Urinary bladder (tissue), 4 donors: ENCODE data around the gene ACVR2A. TPM values are rescaled to one million over a fixed set of nuclear protein-coding genes. Genes with fewer than 3 reads are reported as not detected.

ENCODE experiments used
- DNase-seq: peaks from one replicate; pipeline ENCODE4 v3.0.0-alpha.2; 2015; ENCODE audit errors: extremely low spot score
- H3K27ac ChIP-seq: one replicate; pipeline ENCODE4 v1.5.1; 2013; ENCODE audit warnings: low read depth, mild to moderate bottlenecking, moderate library complexity
- H3K36me3 ChIP-seq: one replicate; pipeline ENCODE4 v1.6.1; 2013; ENCODE audit warnings: mild to moderate bottlenecking, moderate library complexity; ENCODE audit not compliant: insufficient read depth
- H3K4me1 ChIP-seq: one replicate; pipeline ENCODE4 v1.6.1; 2013; ENCODE audit warnings: mild to moderate bottlenecking, moderate library complexity; ENCODE audit not compliant: insufficient read depth
- H3K4me3 ChIP-seq: one replicate; pipeline ENCODE4 v1.5.1; 2013; ENCODE audit warnings: low read depth, low read length
- WGBS: extraction: QIAGEN DNeasy Blood & Tissue Kit; methylation state at CpG from one replicate; pipeline ENCODE4 v1.1.7; 2013; 5-methylcytosine and 5-hydroxymethylcytosine counted together
- polyA plus RNA-seq: library from polyadenylated mRNA; stranded (reverse); fragments of 200-250 nt; gene quantifications from one replicate; pipeline ENCODE4 v1.2.3, GENCODE V29; 2013
- total RNA-seq: library from RNA; depleted of rRNA; stranded (reverse); fragments of >200 nt; gene quantifications from one replicate; pipeline ENCODE4 v1.2.3, GENCODE V29; 2014
- donor health status: healthy with polysubstance abuse.
- donor health status: healthy.

ACVR2A gene
- total and polyA plus RNA-seq, 2 donors, result 7.2 to 76.9 TPM

GRCh38 chr2:147917161-147917560, 72.3 kb downstream of the ACVR2A start:
- no peak overlapping the region for H3K27ac ChIP-seq
- no peaks in the 10 kb centered on the region for H3K36me3 ChIP-seq
- H3K4me3 ChIP-seq, result no peak overlapping the region
- DNase-seq, result no peak
- 88% methylated on average over 4 of the region's 4 CpGs for WGBS
- no peaks in the 10 kb centered on the region for H3K4me1 ChIP-seq

DNA sequence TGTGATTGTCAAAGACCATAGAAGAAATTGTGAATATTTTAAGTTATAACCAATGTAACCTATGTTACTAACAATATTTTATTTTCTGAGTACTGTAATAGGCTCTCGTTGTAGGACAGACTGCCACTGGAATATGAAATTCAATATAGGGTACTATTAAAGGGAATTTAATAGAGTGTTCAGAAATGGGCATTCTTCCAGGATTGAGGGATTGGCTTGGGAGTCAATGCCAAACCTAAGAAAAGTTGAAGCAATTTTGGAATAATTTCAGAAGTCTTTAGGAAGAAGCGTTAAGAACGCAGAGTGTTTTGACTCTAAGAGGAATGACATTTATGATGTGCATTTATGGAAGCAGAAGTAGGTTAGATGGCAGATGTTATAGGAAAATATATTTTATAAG, 79.0 kb downstream of the ACVR2A start:
- Histone ChIP-seq H3K27ac (no peak overlapping the region), H3K4me3 (no peak overlapping the region), H3K4me1 (no peaks in the 10 kb centered on the region), H3K36me3 (no peaks in the 10 kb centered on the region)
- 61% methylated on average over 3 of the region's 3 CpGs for WGBS
- no peak for DNase-seq

DNA sequence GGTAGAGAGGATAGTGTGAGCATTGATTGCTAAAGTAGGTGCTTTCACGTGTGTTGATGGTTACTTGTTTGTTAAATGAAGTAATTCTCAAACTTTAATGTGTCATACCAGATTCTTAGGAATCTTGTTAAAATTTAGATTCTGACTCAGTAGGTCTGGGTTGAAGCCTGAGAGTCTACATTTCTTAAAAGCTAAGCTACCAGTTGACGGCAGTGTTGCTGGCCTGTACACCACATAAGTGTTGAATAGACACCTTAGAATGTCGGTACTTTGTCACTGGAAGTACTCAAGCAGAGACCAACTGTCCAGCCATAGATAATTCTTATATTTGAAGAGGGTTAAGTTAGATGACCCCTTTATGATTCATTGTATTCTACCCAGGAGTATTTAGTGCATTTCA, 79.8 kb downstream of the ACVR2A start:
- no peak overlapping the region for H3K27ac ChIP-seq
- WGBS, result 90% methylated on average over 3 of the region's 3 CpGs
- no peaks in the 10 kb centered on the region for H3K4me1 ChIP-seq
- H3K4me3 ChIP-seq, result no peak overlapping the region
- peaks cover under 1% of the 10 kb centered on the region for H3K36me3 ChIP-seq
- DNase-seq, result no peak

DNA sequence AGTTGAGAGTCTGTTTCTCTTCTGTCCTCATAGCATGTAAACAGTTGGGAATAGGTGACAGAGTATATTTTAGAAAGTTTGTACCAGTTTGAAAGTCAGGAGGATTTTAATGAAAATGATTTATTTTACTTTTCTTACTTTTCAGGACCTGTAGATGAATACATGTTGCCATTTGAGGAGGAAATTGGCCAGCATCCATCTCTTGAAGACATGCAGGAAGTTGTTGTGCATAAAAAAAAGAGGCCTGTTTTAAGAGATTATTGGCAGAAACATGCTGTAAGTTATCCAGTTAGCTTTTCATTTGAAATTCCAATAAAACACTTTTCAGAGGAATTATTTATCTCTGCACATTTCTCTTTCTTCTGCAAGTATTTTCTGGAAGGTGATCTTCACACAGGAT, 81.1 kb downstream of the ACVR2A start:
- Histone ChIP-seq H3K4me1 (no peaks in the 10 kb centered on the region), H3K36me3 (peaks cover 2% of the 10 kb centered on the region), H3K4me3 (no peak overlapping the region), H3K27ac (peak overlapping the region; percentile 10)
- DNase-seq, result no peak

GRCh38 chr2:147927053-147927588, 82.3 kb downstream of the ACVR2A start:
- DNase-seq, result no peak
- no peak overlapping the region for H3K4me3 ChIP-seq
- 96% methylated on average over 4 of the region's 4 CpGs for WGBS
- peaks cover 2% of the 10 kb centered on the region for H3K36me3 ChIP-seq
- no peaks in the 10 kb centered on the region for H3K4me1 ChIP-seq
- no peak overlapping the region for H3K27ac ChIP-seq

DNA sequence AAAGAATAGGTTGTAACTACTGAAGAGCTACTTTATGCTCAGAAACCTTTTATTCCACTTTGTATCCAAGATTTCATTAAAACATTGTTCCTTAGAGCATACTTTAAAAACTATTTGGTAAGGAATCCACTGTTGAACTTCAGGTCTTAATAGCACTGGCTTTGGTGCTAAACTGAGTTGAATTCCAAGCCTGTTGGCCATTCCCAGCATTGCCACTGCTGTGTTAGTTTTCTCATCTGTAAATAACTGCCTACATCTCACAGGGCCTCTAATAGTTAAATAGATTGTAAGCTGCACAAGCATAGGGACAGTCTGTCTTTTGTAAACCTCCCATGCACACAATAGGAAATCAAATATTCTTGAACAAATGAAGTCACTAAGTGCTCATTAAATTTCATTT, 89.1 kb downstream of the ACVR2A start:
- no peak overlapping the region for H3K27ac ChIP-seq
- DNase-seq, result no peak
- no peak overlapping the region for H3K4me3 ChIP-seq
- peaks cover 4% of the 10 kb centered on the region for H3K36me3 ChIP-seq
- no peaks in the 10 kb centered on the region for H3K4me1 ChIP-seq

GRCh38 chr2:147934881-147935620, 90.2 kb downstream of the ACVR2A start:
- Histone ChIP-seq H3K4me3 (no peak overlapping the region), H3K27ac (no peak overlapping the region), H3K36me3 (peaks cover 2% of the 10 kb centered on the region), H3K4me1 (no peaks in the 10 kb centered on the region)
- no peak for DNase-seq
- WGBS, result 52% methylated on average over 1 of the region's 1 CpG

- H3K27ac ChIP-seq, result no peak overlapping the region
- DNase-seq, result no peak
- WGBS, result 40% methylated on average over 3 of the region's 3 CpGs
- no peak overlapping the region for H3K4me3 ChIP-seq
- no peaks in the 10 kb centered on the region for H3K4me1 ChIP-seq
- H3K36me3 ChIP-seq, result peaks cover 2% of the 10 kb centered on the region
These were observed 93.0 kb downstream of the ACVR2A start for GRCh38 chr2:147937744-147938349.

- Histone ChIP-seq H3K27ac (no peak overlapping the region), H3K36me3 (peaks cover 6% of the 10 kb centered on the region), H3K4me3 (no peak overlapping the region)
These were observed 94.5 kb downstream of the ACVR2A start for GRCh38 chr2:147939313-147939712.

GRCh38 chr2:147945660-147946059, 100.8 kb downstream of the ACVR2A start:
- DNase-seq, result no peak
- Histone ChIP-seq H3K4me3 (no peak overlapping the region), H3K27ac (no peak overlapping the region), H3K36me3 (peaks cover 4% of the 10 kb centered on the region), H3K4me1 (no peaks in the 10 kb centered on the region)
- WGBS, result 31% methylated on average over 1 of the region's 1 CpG

More at GRCh38 chr2:147939313-147939712, 94.5 kb downstream of the ACVR2A start:
- 97% methylated on average over 1 of the region's 1 CpG for WGBS
- H3K4me1 ChIP-seq, result no peaks in the 10 kb centered on the region
- no peak for DNase-seq

GRCh38 chr2:147952118-147952517, 107.3 kb downstream of the ACVR2A start:
- DNase-seq, result no peak
- H3K4me1 ChIP-seq, result no peaks in the 10 kb centered on the region

DNA sequence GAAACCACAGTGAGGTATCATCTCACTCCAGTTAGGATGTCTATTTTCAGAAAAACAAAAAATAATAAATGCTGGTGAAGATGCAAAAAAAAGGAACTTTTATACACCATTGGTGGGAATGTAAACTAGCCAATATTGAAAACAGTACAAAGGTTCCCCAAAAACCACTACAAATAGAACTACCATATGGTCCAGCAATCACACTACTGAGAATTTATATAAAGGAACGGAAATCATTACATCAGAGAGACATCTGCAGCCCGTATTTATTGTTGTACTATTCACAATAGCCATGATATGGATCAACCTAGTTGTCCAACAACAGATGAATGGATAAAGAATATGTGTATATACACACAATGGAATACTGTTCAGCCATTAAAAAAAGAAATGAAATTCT, 123.7 kb downstream of the ACVR2A start:
- Histone ChIP-seq H3K4me3 (no peak overlapping the region), H3K27ac (no peak overlapping the region), H3K4me1 (no peaks in the 10 kb centered on the region), H3K36me3 (peaks cover 2% of the 10 kb centered on the region)
- DNase-seq, result no peak
- WGBS, result 97% methylated on average over 2 of the region's 2 CpGs

More at GRCh38 chr2:147952118-147952517, 107.3 kb downstream of the ACVR2A start:
- no peaks in the 10 kb centered on the region for H3K36me3 ChIP-seq
- no peak overlapping the region for H3K27ac ChIP-seq
- no peak overlapping the region for H3K4me3 ChIP-seq

DNA sequence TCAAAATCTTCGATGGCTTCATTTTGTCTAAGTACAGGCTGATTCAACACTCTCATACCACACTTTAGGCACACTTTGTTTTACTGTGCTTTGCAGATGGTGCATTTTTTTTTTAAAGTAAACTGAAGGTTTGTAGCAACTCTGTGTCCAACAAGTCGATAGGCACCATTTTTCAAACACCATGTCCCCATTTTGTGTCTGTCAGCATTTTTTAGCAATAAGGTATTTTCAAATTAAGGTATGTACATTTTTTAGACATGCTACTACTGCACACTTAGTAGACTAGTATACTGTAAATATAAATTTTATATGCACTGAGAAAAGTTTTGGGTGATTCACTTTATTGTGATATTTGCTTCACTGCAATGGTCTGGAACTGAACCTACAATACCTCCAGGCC, 131.3 kb downstream of the ACVR2A start:
- no peak for DNase-seq
- Histone ChIP-seq H3K4me3 (no peak overlapping the region), H3K4me1 (no peaks in the 10 kb centered on the region), H3K36me3 (no peaks in the 10 kb centered on the region), H3K27ac (no peak overlapping the region)
- 48% methylated on average over 2 of the region's 2 CpGs for WGBS

- H3K36me3 ChIP-seq, result no peaks in the 10 kb centered on the region
- H3K27ac ChIP-seq, result no peak overlapping the region
- DNase-seq, result no peak
- 100% methylated on average over 3 of the region's 3 CpGs for WGBS
- no peaks in the 10 kb centered on the region for H3K4me1 ChIP-seq
- H3K4me3 ChIP-seq, result no peak overlapping the region
These were observed 132.8 kb downstream of the ACVR2A start for GRCh38 chr2:147977679-147978078.
